Esophagus muscularis mucosa (tissue), 4 donors: Measurements from ENCODE around the gene KCMF1. TPM values are rescaled to one million over a fixed set of nuclear protein-coding genes. Genes with fewer than 3 reads are reported as not detected.
A peak's percentile ranks its signal among the peaks of the same experiment; 100 is the strongest.

Source experiments
- DNase-seq: peaks from one replicate; pipeline ENCODE4 v3.0.0-alpha.2; 2017; ENCODE audit errors: extremely low spot score
- H3K27ac ChIP-seq, 4 donors: fragments of 200-600 bp; sonication (generic); replicated peaks in 1 of 4; 1 replicate in 3 of 4; 2 replicates in 1 of 4; pipeline ENCODE4 v1.5.1; 2016 to 2019; ENCODE audit warnings: mild to moderate bottlenecking in 1 of 4
- H3K27me3 ChIP-seq, 4 donors: fragments of 200-600 bp; sonication (generic); one replicate each; pipeline versions ENCODE4 v1.5.1 to v1.6.0; 2016 to 2019
- H3K36me3 ChIP-seq, 4 donors: fragments of 200-600 bp; sonication (generic); one replicate each; pipeline ENCODE4 v1.5.1; 2016 to 2019
- H3K4me1 ChIP-seq, 4 donors: fragments of 200-600 bp; sonication (generic); one replicate each; pipeline ENCODE4 v1.5.1; 2016 to 2019
- H3K4me3 ChIP-seq, 4 donors: fragments of 200-600 bp; sonication (generic); 1 replicate in 2 of 4; 2 replicates in 2 of 4; pipeline ENCODE4 v1.5.1; 2016 to 2019; ENCODE audit warnings: mild to moderate bottlenecking in 4 of 4, moderate library complexity in 1 of 4
- H3K9me3 ChIP-seq, 4 donors: fragments of 200-600 bp; sonication (generic); 1 replicate in 3 of 4; 2 replicates in 1 of 4; pipeline ENCODE4 v1.5.1; 2016 to 2019
- EP300 ChIP-seq: sonication (generic); formaldehyde crosslinking; IDR thresholded peaks from one replicate; pipeline ENCODE4 v1.6.1; 2017; ENCODE audit warnings: antibody characterized with exemption
- POLR2A ChIP-seq: fragments of 450-650 bp; IDR thresholded peaks from one replicate; pipeline ENCODE4 v1.6.1; 2017; ENCODE audit warnings: antibody characterized with exemption, moderate library complexity, mild to moderate bottlenecking, low read depth
- POLR2AphosphoS5 ChIP-seq, 2 donors: sonication (generic); formaldehyde crosslinking; IDR thresholded peaks; one replicate each; pipeline ENCODE4 v1.6.1; 2017; ENCODE audit warnings: antibody characterized with exemption in 2 of 2
- WGBS: methylation state at CpG from one replicate; pipeline ENCODE4 v1.1.5; 2018; 5-methylcytosine and 5-hydroxymethylcytosine counted together
- intact Hi-C: fragments of 100-400 bp; cut with DNase I; formaldehyde crosslinking; loops from one replicate; pipeline ENCODE4 v1.15.1; 2023
- total RNA-seq, 4 donors: library from RNA; depleted of rRNA; stranded (reverse); fragments of >200 nt; gene quantifications; one replicate each; pipeline versions ENCODE4 v1.1.0 to v1.2.1, GENCODE V29; 2016
- TF ChIP-seq, protein P1 (sequence below), 3 experiments: fragments of 200-600 bp in 2 of 3; fragments of 450-650 bp in 1 of 3; sonication (generic) in 2 of 3; IDR thresholded peaks; one replicate each; pipeline ENCODE4 v1.5.1; 2017 to 2019; ENCODE audit warnings: antibody characterized with exemption in 3 of 3, mild to moderate bottlenecking in 2 of 3, moderate library complexity in 1 of 3

The KCMF1 gene
- total RNA-seq, 4 donors from 2014 or later: 48.0 to 73.1 (median 65.4) TPM

- intact Hi-C loops: no loop called here
- DNase-seq: no peak
- WGBS: 49% methylated on average over 12 of the region's 12 CpGs
- Histone ChIP-seq H3K36me3 (no peaks in the 10 kb centered on the region), H3K27me3 (no peaks in the 10 kb centered on the region), H3K9me3 (no peaks in the 10 kb centered on the region), H3K27ac (peak overlapping the region; percentile 21 to 66 (median 44)), H3K4me1 (peaks cover 7 to 33% (median 25%) of the 10 kb centered on the region in 4 donors), H3K4me3 (no peak overlapping the region)
- TF ChIP-seq POLR2A (no peak), POLR2AphosphoS5 (IDR thresholded peaks at IDR 0.05) (peak in 1 of 2 donors; percentile 26)
These were observed 12.6 kb upstream of the KCMF1 start for GRCh38 chr2:84958135-84959059.

DNA sequence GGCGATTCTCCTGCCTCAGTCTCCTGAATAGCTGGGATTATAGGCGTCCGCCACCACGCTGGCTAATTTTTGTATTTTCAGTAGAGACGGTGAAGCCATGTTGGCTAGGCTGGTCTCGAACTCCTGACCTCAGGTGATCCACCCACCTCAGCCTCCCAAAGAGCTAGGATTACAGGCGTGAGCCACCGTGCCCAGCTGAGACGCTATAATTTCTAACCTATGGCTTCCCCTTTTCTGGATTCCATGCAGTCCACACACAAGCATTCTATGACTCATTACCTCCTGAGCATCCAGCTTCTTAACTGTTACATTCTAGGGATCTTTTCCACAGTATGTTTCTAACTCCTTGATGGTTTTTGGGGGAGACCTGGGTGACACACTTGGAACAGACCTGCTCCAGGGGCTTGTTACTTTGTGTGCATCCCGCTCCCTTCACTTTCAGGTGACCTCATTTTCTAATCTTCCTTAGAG is 11.8 kb upstream of the KCMF1 start:
- no peak for DNase-seq
- WGBS: 75% methylated on average over 10 of the region's 10 CpGs
- intact Hi-C loops: no loop called here
- H3K4me1 ChIP-seq: peaks cover 7 to 40% (median 29%) of the 10 kb centered on the region in 4 donors
- no peaks in the 10 kb centered on the region for H3K36me3 ChIP-seq
- no peaks in the 10 kb centered on the region for H3K27me3 ChIP-seq
- no peak for TF ChIP-seq POLR2AphosphoS5 (IDR thresholded peaks at IDR 0.05)
- no peak for TF ChIP-seq EP300
- TF ChIP-seq POLR2A: no peak
- TF ChIP-seq, protein P1, sequence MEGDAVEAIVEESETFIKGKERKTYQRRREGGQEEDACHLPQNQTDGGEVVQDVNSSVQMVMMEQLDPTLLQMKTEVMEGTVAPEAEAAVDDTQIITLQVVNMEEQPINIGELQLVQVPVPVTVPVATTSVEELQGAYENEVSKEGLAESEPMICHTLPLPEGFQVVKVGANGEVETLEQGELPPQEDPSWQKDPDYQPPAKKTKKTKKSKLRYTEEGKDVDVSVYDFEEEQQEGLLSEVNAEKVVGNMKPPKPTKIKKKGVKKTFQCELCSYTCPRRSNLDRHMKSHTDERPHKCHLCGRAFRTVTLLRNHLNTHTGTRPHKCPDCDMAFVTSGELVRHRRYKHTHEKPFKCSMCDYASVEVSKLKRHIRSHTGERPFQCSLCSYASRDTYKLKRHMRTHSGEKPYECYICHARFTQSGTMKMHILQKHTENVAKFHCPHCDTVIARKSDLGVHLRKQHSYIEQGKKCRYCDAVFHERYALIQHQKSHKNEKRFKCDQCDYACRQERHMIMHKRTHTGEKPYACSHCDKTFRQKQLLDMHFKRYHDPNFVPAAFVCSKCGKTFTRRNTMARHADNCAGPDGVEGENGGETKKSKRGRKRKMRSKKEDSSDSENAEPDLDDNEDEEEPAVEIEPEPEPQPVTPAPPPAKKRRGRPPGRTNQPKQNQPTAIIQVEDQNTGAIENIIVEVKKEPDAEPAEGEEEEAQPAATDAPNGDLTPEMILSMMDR (IDR thresholded peaks at IDR 0.05): no peak
- H3K27ac ChIP-seq: peak overlapping the region in 1 of 4 donors; percentile 66
- no peak overlapping the region for H3K4me3 ChIP-seq
- H3K9me3 ChIP-seq: no peaks in the 10 kb centered on the region

- Histone ChIP-seq H3K36me3 (peaks cover 0 to 1% (median 0%) of the 10 kb centered on the region in 4 donors), H3K9me3 (no peaks in the 10 kb centered on the region), H3K27ac (no peak overlapping the region), H3K4me1 (peaks cover 7 to 44% (median 29%) of the 10 kb centered on the region in 4 donors), H3K4me3 (no peak overlapping the region), H3K27me3 (no peaks in the 10 kb centered on the region)
- intact Hi-C loops: no loop called here
- 66% methylated on average over 5 of the region's 5 CpGs for WGBS
- TF ChIP-seq EP300: no peak
- no peak for TF ChIP-seq POLR2AphosphoS5 (IDR thresholded peaks at IDR 0.05)
- TF ChIP-seq, protein P1 (IDR thresholded peaks at IDR 0.05): no peak
- TF ChIP-seq POLR2A: no peak
- DNase-seq: no peak
These were observed 11.1 kb upstream of the KCMF1 start for GRCh38 chr2:84959566-84960506.

- H3K4me3 ChIP-seq: no peak overlapping the region
- intact Hi-C loops: no loop called here
- TF ChIP-seq POLR2AphosphoS5 (IDR thresholded peaks at IDR 0.05) (no peak), POLR2A (no peak), EP300 (no peak)
- TF ChIP-seq, protein P1 (IDR thresholded peaks at IDR 0.05): no peak
These were observed 8.0 kb upstream of the KCMF1 start for GRCh38 chr2:84962917-84963316.

More at GRCh38 chr2:84962917-84963316, 8.0 kb upstream of the KCMF1 start:
- peaks cover 4 to 47% (median 28%) of the 10 kb centered on the region in 4 donors for H3K4me1 ChIP-seq
- H3K36me3 ChIP-seq: peaks cover 0 to 13% (median 9%) of the 10 kb centered on the region in 4 donors
- H3K9me3 ChIP-seq: no peaks in the 10 kb centered on the region
- no peak for DNase-seq
- H3K27me3 ChIP-seq: no peaks in the 10 kb centered on the region
- 98% methylated on average over 4 of the region's 4 CpGs for WGBS
- no peak overlapping the region for H3K27ac ChIP-seq
